GM12873 (cell line): Measurements from ENCODE around the gene CHP1.

Experiments
- TF ChIP-seq, protein P1 (sequence below): IDR thresholded peaks from 2 replicates; pipeline ENCODE4 v1.5.1; 2012; ENCODE audit warnings: low read depth, mild to moderate bottlenecking, moderate library complexity, low read length, control low read depth; ENCODE audit not compliant: insufficient read depth; ENCODE audit errors: missing control alignments

Gene CHP1

GRCh38 chr15:41207687-41208448 lies 23.2 kb upstream of the CHP1 start:
- TF ChIP-seq, protein P1, sequence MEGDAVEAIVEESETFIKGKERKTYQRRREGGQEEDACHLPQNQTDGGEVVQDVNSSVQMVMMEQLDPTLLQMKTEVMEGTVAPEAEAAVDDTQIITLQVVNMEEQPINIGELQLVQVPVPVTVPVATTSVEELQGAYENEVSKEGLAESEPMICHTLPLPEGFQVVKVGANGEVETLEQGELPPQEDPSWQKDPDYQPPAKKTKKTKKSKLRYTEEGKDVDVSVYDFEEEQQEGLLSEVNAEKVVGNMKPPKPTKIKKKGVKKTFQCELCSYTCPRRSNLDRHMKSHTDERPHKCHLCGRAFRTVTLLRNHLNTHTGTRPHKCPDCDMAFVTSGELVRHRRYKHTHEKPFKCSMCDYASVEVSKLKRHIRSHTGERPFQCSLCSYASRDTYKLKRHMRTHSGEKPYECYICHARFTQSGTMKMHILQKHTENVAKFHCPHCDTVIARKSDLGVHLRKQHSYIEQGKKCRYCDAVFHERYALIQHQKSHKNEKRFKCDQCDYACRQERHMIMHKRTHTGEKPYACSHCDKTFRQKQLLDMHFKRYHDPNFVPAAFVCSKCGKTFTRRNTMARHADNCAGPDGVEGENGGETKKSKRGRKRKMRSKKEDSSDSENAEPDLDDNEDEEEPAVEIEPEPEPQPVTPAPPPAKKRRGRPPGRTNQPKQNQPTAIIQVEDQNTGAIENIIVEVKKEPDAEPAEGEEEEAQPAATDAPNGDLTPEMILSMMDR, result no peak

DNA sequence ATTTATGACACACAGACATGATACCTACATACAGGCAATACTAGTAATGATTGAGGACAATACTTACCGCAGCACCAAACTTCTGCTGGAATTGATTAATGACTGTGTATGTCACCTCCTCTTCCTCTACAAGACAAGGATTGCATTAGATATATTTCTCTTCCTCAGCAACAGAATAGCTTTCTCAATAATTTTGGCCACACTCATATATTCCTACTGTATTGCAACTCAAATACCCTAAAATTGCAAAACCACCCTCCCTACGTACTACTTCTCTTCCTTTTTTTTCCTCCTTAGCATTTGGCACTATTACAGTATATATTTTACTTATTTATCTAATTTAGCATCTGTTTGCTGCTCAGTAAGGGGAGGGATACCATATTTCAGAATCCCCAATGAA lies 15.4 kb upstream of the CHP1 start:
- TF ChIP-seq, protein P1, result no peak

GRCh38 chr15:41218851-41219250 lies 12.2 kb upstream of the CHP1 start:
- TF ChIP-seq, protein P1, result no peak

DNA sequence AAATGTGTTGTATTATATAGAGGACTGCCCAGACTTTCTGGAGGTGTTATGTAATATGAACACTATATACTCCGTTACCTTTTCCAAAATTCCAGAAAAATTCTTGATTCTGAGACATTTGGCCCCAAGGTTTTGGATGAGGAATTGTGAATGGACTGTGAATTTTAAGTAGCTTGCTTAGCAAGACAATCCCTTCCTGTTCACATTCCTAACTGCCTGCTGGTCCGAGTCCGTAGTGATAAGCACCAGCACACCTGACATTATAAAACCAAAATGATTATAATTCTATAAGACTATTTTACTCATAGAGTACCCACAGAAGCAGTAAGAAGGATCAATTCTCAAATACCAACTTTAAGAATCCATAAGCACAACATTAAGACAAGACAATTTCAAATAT lies 11.7 kb upstream of the CHP1 start:
- TF ChIP-seq, protein P1, result no peak

DNA sequence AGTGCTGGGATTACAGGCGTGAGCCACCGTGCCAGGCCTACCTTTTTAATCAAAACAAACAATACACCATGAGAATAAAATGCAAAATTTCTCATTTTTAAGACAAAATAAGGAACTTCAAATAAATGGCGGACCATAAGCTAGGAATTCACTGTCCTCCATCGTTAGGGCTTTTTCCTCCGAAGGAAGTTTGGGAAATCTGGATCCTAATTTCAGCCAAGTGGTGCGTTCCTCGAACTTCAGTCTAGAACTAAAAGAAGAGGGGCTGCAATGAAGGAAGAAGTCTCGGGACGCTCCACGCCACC lies 771 bp upstream of the CHP1 start:
- TF ChIP-seq, protein P1, result no peak

DNA sequence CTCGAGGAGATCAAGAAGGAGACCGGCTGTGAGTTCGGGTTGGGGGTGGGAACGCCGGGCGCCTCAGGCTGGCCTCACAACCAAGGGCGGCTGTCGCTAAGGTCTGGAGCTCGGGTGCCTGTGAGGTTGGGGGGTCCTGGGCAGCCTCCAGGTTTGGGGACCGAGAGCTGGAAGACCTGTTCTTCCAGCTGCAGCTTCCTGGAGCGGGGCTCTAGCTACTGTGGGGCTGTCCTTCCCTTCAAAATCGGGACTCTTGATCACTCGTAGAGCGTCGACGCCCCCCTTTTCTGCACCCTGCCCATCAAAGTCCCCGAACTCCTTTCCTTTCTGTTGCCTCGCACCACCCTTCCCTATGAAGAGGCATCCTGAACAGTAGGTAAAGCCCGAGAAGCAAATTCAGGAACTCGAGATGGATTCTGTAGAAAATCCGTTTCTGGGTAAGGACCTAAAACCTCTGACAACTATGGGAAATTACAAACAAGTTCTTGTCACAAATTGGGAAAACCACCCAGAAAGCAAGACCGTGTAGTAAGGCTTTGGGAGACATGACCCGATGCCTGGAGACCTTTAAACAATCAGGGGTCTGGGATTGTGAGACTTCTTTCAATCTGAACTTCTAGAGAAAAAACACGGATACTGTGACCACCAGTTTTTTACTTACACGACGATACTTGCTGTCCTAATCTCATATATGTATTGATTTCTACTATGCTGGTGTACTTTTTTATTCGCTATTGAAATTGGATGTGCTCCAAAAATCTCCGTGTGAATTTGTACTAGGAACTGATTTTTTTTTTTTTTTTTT lies 556 bp downstream of the CHP1 start:
- TF ChIP-seq, protein P1, result no peak

GRCh38 chr15:41233367-41233771 lies 2.3 kb downstream of the CHP1 start:
- TF ChIP-seq, protein P1, result no peak
